NAMALWA (cell line): ENCODE data around the gene LAMC2.
"Not testable (repeated sequence)": the region's sequence is repeated elsewhere in the genome, so short reads cannot be mapped to it uniquely, and the experiment has no call there.

Experiments used
- DNase-seq: peaks from one replicate; pipeline ENCODE4 v3.0.0-alpha.2; 2015; ENCODE audit warnings: low spot score

Gene LAMC2

GRCh38 chr1:183238071-183238470, 52.0 kb downstream of the LAMC2 start:
- DNase-seq, result no peak

GRCh38 chr1:183239220-183239742, 53.2 kb downstream of the LAMC2 start:
- DNase-seq, result peak; percentile 54

- no peak for DNase-seq
Measured at GRCh38 chr1:183239793-183240525, 53.9 kb downstream of the LAMC2 start.

GRCh38 chr1:183240526-183240825, 54.4 kb downstream of the LAMC2 start:
- no peak for DNase-seq

GRCh38 chr1:183240853-183241252, 54.8 kb downstream of the LAMC2 start:
- DNase-seq, result not testable (repeated sequence)

GRCh38 chr1:183241471-183241870, 55.4 kb downstream of the LAMC2 start:
- DNase-seq, result no peak

GRCh38 chr1:183242556-183242955, 56.5 kb downstream of the LAMC2 start:
- no peak for DNase-seq

GRCh38 chr1:183243161-183244050, 57.3 kb downstream of the LAMC2 start:
- no peak for DNase-seq

GRCh38 chr1:183244466-183244865, 58.4 kb downstream of the LAMC2 start:
- DNase-seq, result no peak

GRCh38 chr1:183245357-183245756, 59.3 kb downstream of the LAMC2 start:
- DNase-seq, result no peak

- no peak for DNase-seq
Measured at GRCh38 chr1:183246436-183246835, 60.4 kb downstream of the LAMC2 start.

- no peak for DNase-seq
Measured at GRCh38 chr1:183247066-183247465, 61.0 kb downstream of the LAMC2 start.

- no peak for DNase-seq
Measured at GRCh38 chr1:183247484-183247883, 61.4 kb downstream of the LAMC2 start.

- DNase-seq, result no peak
Measured at GRCh38 chr1:183247931-183248330, 61.9 kb downstream of the LAMC2 start.

GRCh38 chr1:183248989-183249691, 63.1 kb downstream of the LAMC2 start:
- DNase-seq, result no peak

- no peak for DNase-seq
Measured at GRCh38 chr1:183249941-183250452, 63.9 kb downstream of the LAMC2 start.

GRCh38 chr1:183251101-183251958, 65.3 kb downstream of the LAMC2 start:
- no peak for DNase-seq

GRCh38 chr1:183251959-183252450, 65.9 kb downstream of the LAMC2 start:
- DNase-seq, result no peak

GRCh38 chr1:183255073-183255472, 69.0 kb downstream of the LAMC2 start:
- no peak for DNase-seq

GRCh38 chr1:183259924-183260323, 73.9 kb downstream of the LAMC2 start:
- no peak for DNase-seq

- no peak for DNase-seq
Measured at GRCh38 chr1:183262628-183263200, 76.7 kb downstream of the LAMC2 start.
